ENCODE data around the gene REC114.
"Not testable (repeated sequence)": the region's sequence is repeated elsewhere in the genome, so short reads cannot be mapped to it uniquely, and the experiment has no call there.

The REC114 gene

GRCh38 chr15:73442968-73443367 lies at the start of gene REC114:
REC114 (plus strand) TSS chr15:73443164; CDS start chr15:73443186, 22 bp downstream.
- no peak for DNase-seq

GRCh38 chr15:73393336-73393735 lies 49.6 kb upstream of the REC114 start:
- DNase-seq, result no peak

- no peak for DNase-seq
Measured at GRCh38 chr15:73394782-73395181, 48.2 kb upstream of the REC114 start.

- DNase-seq, result no peak
Measured at GRCh38 chr15:73395671-73396070, 47.3 kb upstream of the REC114 start.

GRCh38 chr15:73397461-73397860 lies 45.5 kb upstream of the REC114 start:
- no peak for DNase-seq

- no peak for DNase-seq
Measured at GRCh38 chr15:73398861-73399260, 44.1 kb upstream of the REC114 start.

- not testable (repeated sequence) for DNase-seq
Measured at GRCh38 chr15:73400222-73400621, 42.7 kb upstream of the REC114 start.

GRCh38 chr15:73403171-73403570 lies 39.8 kb upstream of the REC114 start:
- DNase-seq, result no peak

GRCh38 chr15:73414876-73415275 lies 28.1 kb upstream of the REC114 start:
- DNase-seq, result no peak

- DNase-seq, result no peak
Measured at GRCh38 chr15:73424506-73424905, 18.5 kb upstream of the REC114 start.

GRCh38 chr15:73425510-73425909 lies 17.5 kb upstream of the REC114 start:
- no peak for DNase-seq

GRCh38 chr15:73426323-73426994 lies 16.5 kb upstream of the REC114 start:
- DNase-seq, result no peak

- DNase-seq, result not testable (repeated sequence)
Measured at GRCh38 chr15:73431329-73431728, 11.6 kb upstream of the REC114 start.

GRCh38 chr15:73433873-73434272 lies 9.1 kb upstream of the REC114 start:
- no peak for DNase-seq

GRCh38 chr15:73436613-73437012 lies 6.4 kb upstream of the REC114 start:
- no peak for DNase-seq

GRCh38 chr15:73437543-73438109 lies 5.3 kb upstream of the REC114 start:
- DNase-seq, result no peak

- DNase-seq, result no peak
Measured at GRCh38 chr15:73438651-73439050, 4.3 kb upstream of the REC114 start.

GRCh38 chr15:73440571-73440970 lies 2.4 kb upstream of the REC114 start:
- DNase-seq, result no peak

GRCh38 chr15:73442421-73442820 lies 543 bp upstream of the REC114 start:
- DNase-seq, result no peak

GRCh38 chr15:73447471-73447870 lies 4.5 kb downstream of the REC114 start:
- DNase-seq, result not testable (repeated sequence)

GRCh38 chr15:73448158-73448758 lies 5.3 kb downstream of the REC114 start:
- not testable (repeated sequence) for DNase-seq

GRCh38 chr15:73449980-73450379 lies 7.0 kb downstream of the REC114 start:
- DNase-seq, result not testable (repeated sequence)

- no peak for DNase-seq
Measured at GRCh38 chr15:73454096-73454495, 11.1 kb downstream of the REC114 start.

- DNase-seq, result no peak
Measured at GRCh38 chr15:73455876-73456275, 12.9 kb downstream of the REC114 start.
